HL-60 (cell line): ENCODE measurements around the gene DMAC2.

ENCODE experiments used
- DNase-seq, 2 experiments: peaks; one replicate each; pipeline ENCODE4 v3.0.0-alpha.2; 2010 to 2020; ENCODE audit warnings: low read depth in 1 of 2, low spot score in 1 of 2
- H3K27ac ChIP-seq: fragments of 250-450 bp; sonication (Bioruptor Pico); replicated peaks from 2 replicates; pipeline ENCODE4 v1.5.1; 2020; ENCODE audit warnings: mild to moderate bottlenecking, moderate library complexity
- H3K27me3 ChIP-seq: fragments of 250-450 bp; sonication (Bioruptor Pico); 2 replicates; pipeline ENCODE4 v1.5.1; 2021; ENCODE audit warnings: mild to moderate bottlenecking, moderate library complexity; ENCODE audit not compliant: insufficient read depth, poor library complexity, severe bottlenecking
- H3K4me3 ChIP-seq: replicated peaks from 2 replicates; pipeline ENCODE4 v1.5.1; 2011; ENCODE audit warnings: mild to moderate bottlenecking, control low read depth, low read length; ENCODE audit not compliant: insufficient read depth
- CTCF ChIP-seq: IDR thresholded peaks from one replicate; pipeline ENCODE4 v1.5.1; 2011; ENCODE audit warnings: low read length, control low read depth, inconsistent platforms; ENCODE audit not compliant: insufficient read depth
- GABPA ChIP-seq: IDR thresholded peaks from 2 replicates; pipeline ENCODE4 v1.6.1; 2012; ENCODE audit warnings: low read depth
- POLR2AphosphoS5 ChIP-seq: IDR thresholded peaks from 2 replicates; pipeline ENCODE4 v1.6.1; 2012; ENCODE audit warnings: low read depth
- REST ChIP-seq: IDR thresholded peaks from 2 replicates; pipeline ENCODE4 v1.6.1; 2012; ENCODE audit warnings: low read depth; ENCODE audit not compliant: insufficient replicate concordance
- SPI1 ChIP-seq: IDR thresholded peaks from 2 replicates; pipeline ENCODE4 v1.6.1; 2012; ENCODE audit warnings: low read depth, mild to moderate bottlenecking, borderline replicate concordance

The DMAC2 gene

GRCh38 chr19:41425174-41426115, 14.3 kb downstream of the DMAC2 start:
- TF ChIP-seq CTCF (no peak), REST (no peak), GABPA (no peak), SPI1 (no peak), POLR2AphosphoS5 (no peak; the same call in none of the 2 replicates)
- peak in 1 of 2 experiments; percentile 70 for DNase-seq
- H3K4me3 ChIP-seq, result peak overlapping the region; percentile 76
- peak overlapping the region; percentile 86 for H3K27ac ChIP-seq
- no peaks in the 10 kb centered on the region for H3K27me3 ChIP-seq

- H3K27me3 ChIP-seq, result no peaks in the 10 kb centered on the region
- H3K27ac ChIP-seq, result peak overlapping the region; percentile 86
- H3K4me3 ChIP-seq, result peak overlapping the region; percentile 76
- no peak for TF ChIP-seq REST
- no peak for TF ChIP-seq SPI1
- TF ChIP-seq POLR2AphosphoS5, result no peak
- peak; percentile 76 for TF ChIP-seq GABPA
- peak; percentile 77 to 87 for DNase-seq
These were observed 15.2 kb downstream of the DMAC2 start for GRCh38 chr19:41424335-41425173.

- H3K27ac ChIP-seq, result no peak overlapping the region; the same call in 1 of the 2 replicates
- TF ChIP-seq GABPA, result no peak
- TF ChIP-seq REST, result no peak
- TF ChIP-seq SPI1, result no peak
- TF ChIP-seq POLR2AphosphoS5, result no peak; the same call in 1 of the 2 replicates
- no peak for TF ChIP-seq CTCF
- no peak for DNase-seq
- no peaks in the 10 kb centered on the region for H3K27me3 ChIP-seq
- no peak overlapping the region for H3K4me3 ChIP-seq
These were observed 16.8 kb downstream of the DMAC2 start for GRCh38 chr19:41422955-41423354.
